ENCODE measurements around the gene FGGY. TPM values are rescaled to one million over a fixed set of nuclear protein-coding genes. Genes with fewer than 3 reads are reported as not detected.
"Not testable (repeated sequence)": the region's sequence is repeated elsewhere in the genome, so short reads cannot be mapped to it uniquely, and the experiment has no call there.

The FGGY gene
- polyA plus RNA-seq, 3 donors = 22.8 to 26.2 (median 26.1) TPM

DNA sequence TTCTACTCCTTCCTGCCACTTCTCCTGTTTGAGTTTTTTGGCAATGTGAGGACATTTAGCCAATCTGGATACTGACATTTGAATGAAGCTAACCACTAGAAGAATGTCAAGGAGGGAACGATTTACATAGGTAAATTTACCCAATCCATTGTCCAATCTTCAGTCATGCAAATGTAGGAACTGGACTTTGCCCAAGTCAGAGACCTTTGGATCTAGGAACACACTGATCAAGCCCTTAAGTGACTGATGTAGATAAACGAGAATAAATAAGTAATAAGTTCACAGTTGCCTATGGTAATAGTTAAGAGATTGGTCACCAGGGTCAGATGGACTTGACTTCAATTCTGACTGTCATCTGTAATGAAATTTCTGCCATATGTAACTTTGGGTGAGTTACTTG, 177.6 kb downstream of the FGGY start:
- DNase-seq (ENCODE audit: low read depth in 3 of 3, low spot score in 2 of 3) = no peak

- DNase-seq (ENCODE audit: low read depth in 3 of 3, low spot score in 2 of 3) = no peak
These were observed 178.8 kb downstream of the FGGY start for GRCh38 chr1:59475737-59476136.

DNA sequence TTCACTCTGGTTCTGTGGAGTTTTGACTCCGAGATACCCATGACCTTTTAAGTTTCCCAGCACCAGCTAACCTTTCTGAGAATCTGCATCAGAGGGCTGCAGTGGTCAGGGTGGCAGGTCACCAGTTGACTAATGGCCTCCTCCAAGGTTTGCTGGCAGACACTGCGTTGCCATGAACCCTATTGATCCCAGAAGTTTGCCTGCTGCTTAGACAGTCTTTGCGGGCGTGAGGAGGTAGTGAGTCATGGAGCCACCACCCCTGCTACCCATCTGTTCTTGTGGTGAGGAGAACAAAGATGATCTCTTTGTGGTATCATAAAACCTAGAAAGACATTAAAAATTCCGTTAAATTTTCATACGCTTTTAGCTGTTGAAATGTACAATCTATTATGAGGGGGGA, 180.4 kb downstream of the FGGY start:
- DNase-seq (ENCODE audit: low read depth in 3 of 3, low spot score in 2 of 3) = no peak

- no peak for DNase-seq (ENCODE audit: low read depth in 3 of 3, low spot score in 2 of 3)
These were observed 181.0 kb downstream of the FGGY start for GRCh38 chr1:59477867-59478266.

GRCh38 chr1:59478822-59479221, 181.9 kb downstream of the FGGY start:
- no peak for DNase-seq (ENCODE audit: low read depth in 3 of 3, low spot score in 2 of 3)

- DNase-seq (ENCODE audit: low read depth in 3 of 3, low spot score in 2 of 3) = no peak
These were observed 183.4 kb downstream of the FGGY start for GRCh38 chr1:59480188-59480888.

DNA sequence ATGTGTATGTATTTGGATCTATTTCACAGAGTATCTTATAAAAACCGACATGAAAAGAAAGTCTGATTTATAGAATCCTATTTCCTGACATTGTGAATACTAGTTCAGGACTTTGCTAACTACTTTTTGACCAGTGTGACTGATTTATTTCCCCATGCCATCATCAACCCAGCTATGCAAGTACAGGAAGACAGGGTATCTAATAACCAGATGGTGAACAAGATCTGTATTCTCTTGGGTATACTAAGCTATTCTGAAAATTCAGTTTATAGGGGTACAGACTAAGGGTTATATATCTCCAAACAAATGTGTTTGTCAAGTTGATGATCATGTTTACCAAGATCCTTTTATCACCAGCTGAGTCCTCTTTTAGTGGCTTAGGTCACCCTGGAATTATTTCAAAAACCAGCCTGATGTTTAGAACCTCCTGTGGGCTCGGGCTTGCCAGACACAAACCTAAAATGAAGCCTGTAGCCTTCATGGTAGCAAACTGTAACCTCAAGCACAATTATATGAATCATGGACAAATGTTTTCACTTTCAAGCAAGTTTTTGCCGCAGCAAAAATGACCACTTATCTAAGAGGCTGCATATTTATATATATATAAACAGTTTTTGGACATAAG, 185.1 kb downstream of the FGGY start:
- no peak for DNase-seq (ENCODE audit: low read depth in 3 of 3, low spot score in 2 of 3)

GRCh38 chr1:59482986-59483385, 186.1 kb downstream of the FGGY start:
- DNase-seq (ENCODE audit: low read depth in 3 of 3, low spot score in 2 of 3) = no peak

DNA sequence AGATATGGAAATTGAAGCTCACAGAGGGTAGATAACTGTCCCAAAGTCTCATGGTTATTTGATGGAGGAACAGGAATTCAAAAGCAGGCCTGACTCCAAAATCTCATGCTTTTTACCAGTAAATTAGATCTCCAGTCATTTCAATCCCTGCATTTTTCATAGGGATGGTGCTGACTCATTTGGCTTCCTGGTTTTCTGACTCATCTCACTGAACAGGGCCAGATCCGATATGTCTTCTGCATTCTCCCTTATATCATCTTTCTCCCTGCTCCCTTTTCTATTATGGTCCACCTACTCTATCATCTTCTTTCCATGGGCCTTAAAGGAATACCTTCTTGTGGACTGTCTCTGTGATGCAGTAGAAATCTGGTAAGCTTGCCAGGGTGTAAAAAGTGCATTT, 187.2 kb downstream of the FGGY start:
- DNase-seq (ENCODE audit: low read depth in 3 of 3, low spot score in 2 of 3) = no peak

DNA sequence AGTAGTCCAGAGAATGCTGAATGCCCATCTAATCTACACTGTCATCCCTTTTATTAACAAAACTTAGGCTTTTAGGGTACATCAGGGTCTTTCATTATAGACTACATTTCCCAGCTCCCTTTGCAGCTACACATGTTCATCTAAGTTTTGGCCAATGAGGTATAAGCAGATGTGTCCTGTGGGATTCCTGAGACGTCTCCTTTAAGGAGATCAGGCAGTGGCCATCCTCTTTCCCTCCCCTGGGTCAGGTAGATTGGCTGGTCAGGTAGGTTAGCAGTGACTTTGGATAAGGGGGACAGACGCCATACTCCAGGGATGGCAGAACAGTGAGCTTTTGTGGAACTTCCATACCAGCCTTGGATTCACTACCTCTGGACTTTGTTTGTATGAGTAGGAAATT, 188.3 kb downstream of the FGGY start:
- no peak for DNase-seq (ENCODE audit: low read depth in 3 of 3, low spot score in 2 of 3)

DNA sequence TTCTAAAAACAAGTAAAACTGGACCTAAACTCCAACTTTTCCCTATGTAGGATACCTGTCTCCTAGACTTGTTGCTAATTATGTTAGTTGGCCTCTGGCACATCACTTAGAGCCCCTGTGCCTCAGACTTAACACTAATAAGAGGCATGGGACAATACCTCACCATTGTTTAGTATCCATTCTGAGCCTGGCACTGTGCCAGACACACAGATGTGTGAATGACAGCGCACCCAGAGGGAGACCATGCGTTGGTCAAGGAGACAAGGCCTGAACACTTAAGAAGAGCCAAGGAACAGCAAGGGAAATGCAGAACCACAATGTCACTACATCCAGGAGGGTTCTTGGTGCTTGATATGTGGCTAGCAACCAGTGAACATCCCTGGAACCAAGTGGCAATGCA, 189.1 kb downstream of the FGGY start:
- no peak for DNase-seq (ENCODE audit: low read depth in 3 of 3, low spot score in 2 of 3)

GRCh38 chr1:59486615-59487014, 189.7 kb downstream of the FGGY start:
- DNase-seq (ENCODE audit: low read depth in 3 of 3, low spot score in 2 of 3) = no peak

- no peak for DNase-seq (ENCODE audit: low read depth in 3 of 3, low spot score in 2 of 3)
These were observed 190.6 kb downstream of the FGGY start for GRCh38 chr1:59487335-59488031.

- no peak for DNase-seq (ENCODE audit: low read depth in 3 of 3, low spot score in 2 of 3)
These were observed 195.6 kb downstream of the FGGY start for GRCh38 chr1:59492500-59492899.

GRCh38 chr1:59494145-59494833, 197.4 kb downstream of the FGGY start:
- DNase-seq (ENCODE audit: low read depth in 3 of 3, low spot score in 2 of 3) = no peak

DNA sequence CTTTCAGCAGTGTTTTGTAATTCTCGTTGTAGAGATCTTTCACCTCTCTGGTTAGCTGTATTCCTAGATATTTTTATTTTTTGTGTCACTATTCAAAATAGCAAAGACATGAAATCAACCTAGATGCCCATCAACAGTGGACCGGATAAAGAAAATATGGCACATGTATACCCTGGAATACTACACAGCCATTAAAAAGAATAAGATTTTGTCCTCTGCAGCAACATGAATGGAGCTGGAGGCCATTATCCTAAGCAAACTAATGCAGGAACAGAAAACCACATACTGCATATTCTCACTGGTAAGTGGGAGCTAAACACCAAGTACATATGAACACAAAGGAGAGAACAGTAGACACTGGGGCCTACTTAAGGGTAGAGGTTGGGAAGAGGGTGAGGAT, 199.3 kb downstream of the FGGY start:
- not testable (repeated sequence) for DNase-seq (ENCODE audit: low read depth in 3 of 3, low spot score in 2 of 3)

GRCh38 chr1:59497616-59498015, 200.7 kb downstream of the FGGY start:
- DNase-seq (ENCODE audit: low read depth in 3 of 3, low spot score in 2 of 3) = no peak

DNA sequence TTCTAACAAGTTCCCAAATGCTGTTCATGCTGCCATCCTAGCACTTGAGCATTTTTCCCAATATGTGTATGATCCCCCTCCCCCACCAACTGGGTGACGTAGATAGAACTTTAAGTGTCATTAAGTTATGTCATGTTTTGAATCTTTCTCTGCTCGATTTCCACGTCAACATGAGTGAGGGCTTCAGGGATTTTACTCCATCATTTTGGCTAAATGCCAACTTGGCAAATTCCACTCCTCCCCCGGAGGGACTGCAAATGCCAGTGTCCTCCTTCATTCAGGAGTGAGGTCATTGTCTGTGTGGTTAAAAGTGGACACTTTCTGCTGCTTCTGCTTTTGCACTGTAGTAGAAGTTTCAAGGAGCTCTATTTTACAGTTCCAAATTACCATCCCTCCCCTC, 201.7 kb downstream of the FGGY start:
- DNase-seq (ENCODE audit: low read depth in 3 of 3, low spot score in 2 of 3) = no peak

- no peak for DNase-seq (ENCODE audit: low read depth in 3 of 3, low spot score in 2 of 3)
These were observed 202.5 kb downstream of the FGGY start for GRCh38 chr1:59499273-59499942.

DNA sequence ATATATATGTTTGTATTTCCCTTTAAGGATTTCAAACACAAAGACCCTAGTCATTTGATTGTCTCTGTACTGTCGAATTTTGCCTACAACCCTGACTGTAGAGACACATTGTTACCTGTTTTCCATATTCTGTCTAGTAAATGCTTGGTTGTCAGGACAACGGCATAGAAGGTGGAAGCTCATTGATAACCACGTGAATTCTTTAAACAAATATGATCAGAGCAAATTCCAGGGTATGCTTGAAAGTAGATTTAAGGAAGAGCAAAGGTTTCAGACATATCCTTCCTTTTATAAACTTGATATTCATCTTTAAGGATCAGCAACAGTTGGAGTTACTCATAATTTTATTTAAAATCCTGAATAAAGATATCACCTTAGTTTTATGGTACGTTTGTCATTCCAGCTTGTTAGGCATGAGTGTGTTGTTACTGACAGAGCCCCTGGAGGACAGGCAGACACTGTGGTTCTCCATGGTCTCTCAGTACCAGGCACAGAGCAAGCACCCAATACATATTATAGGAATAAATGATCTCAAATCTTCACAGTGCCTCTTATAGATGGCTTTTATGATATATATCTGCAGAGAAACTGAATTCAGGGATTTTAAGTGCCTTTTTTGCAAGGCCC, 203.2 kb downstream of the FGGY start:
- no peak for DNase-seq (ENCODE audit: low read depth in 3 of 3, low spot score in 2 of 3)
